Lower leg skin (tissue), 3 donors: ENCODE results near the gene CDH22.

Source experiments
- POLR2A ChIP-seq, 2 donors: fragments of 450-650 bp; IDR thresholded peaks; one replicate each; pipeline ENCODE4 v1.6.1; 2016 to 2017; ENCODE audit warnings: antibody characterized with exemption in 2 of 2, mild to moderate bottlenecking in 1 of 2, moderate library complexity in 1 of 2
- TF ChIP-seq, protein P1 (sequence below), 3 donors: fragments of 450-650 bp; IDR thresholded peaks; one replicate each; pipeline ENCODE4 v1.5.1; 2016; ENCODE audit warnings: antibody characterized with exemption in 3 of 3, mild to moderate bottlenecking in 3 of 3, moderate library complexity in 2 of 3

GRCh38 chr20:46342451-46343347 is 34.4 kb upstream of the CDH22 start:
- TF ChIP-seq, protein P1, sequence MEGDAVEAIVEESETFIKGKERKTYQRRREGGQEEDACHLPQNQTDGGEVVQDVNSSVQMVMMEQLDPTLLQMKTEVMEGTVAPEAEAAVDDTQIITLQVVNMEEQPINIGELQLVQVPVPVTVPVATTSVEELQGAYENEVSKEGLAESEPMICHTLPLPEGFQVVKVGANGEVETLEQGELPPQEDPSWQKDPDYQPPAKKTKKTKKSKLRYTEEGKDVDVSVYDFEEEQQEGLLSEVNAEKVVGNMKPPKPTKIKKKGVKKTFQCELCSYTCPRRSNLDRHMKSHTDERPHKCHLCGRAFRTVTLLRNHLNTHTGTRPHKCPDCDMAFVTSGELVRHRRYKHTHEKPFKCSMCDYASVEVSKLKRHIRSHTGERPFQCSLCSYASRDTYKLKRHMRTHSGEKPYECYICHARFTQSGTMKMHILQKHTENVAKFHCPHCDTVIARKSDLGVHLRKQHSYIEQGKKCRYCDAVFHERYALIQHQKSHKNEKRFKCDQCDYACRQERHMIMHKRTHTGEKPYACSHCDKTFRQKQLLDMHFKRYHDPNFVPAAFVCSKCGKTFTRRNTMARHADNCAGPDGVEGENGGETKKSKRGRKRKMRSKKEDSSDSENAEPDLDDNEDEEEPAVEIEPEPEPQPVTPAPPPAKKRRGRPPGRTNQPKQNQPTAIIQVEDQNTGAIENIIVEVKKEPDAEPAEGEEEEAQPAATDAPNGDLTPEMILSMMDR (IDR thresholded peaks at IDR 0.05), result no peak
- no peak for TF ChIP-seq POLR2A (IDR thresholded peaks at IDR 0.05)
